ENCODE data around the gene NCKAP5. TPM values are rescaled to one million over a fixed set of nuclear protein-coding genes. Genes with fewer than 3 reads are reported as not detected.

Gene NCKAP5
- total and polyA plus RNA-seq, 2 of the 13 experiments (the other 11 are each of a cell fraction or from before 2014, with no cell fraction given): 0.01 TPM; not detected in 1

DNA sequence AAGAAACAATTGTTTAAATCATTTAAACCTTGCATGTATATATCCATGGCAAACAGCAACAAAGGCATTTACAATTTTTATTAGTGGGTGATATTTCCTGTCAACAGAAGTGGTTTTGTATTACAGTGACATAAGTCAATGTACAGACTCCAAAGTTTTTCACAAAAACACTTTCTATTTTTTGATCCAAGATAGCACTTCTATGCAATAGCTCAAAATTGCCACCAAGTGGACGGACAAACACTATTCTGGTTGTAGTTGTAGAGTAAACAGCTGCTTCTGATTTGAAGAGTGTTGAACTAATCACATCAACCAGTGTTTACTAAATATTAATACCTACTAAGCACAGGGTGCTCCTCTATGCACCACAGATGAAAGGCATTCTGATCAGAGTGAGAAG lies 421.4 kb downstream of the NCKAP5 start:
- intact Hi-C loops (cut with micrococcal nuclease; ENCODE audit: unreplicated experiment): no loop called here
- Histone ChIP-seq H3K27me3 (ENCODE audit: control insufficient read depth in 1 of 2, insufficient read depth in 2 of 2, low read length in 2 of 2) (no peaks in the 10 kb centered on the region), H3K9me3 (ENCODE audit: low read length) (peaks cover 9% of the 10 kb centered on the region; the same call in 1 of the 2 replicates), H3K4me1 (ENCODE audit: insufficient read depth, low read length) (no peaks in the 10 kb centered on the region), H3K27ac (ENCODE audit: extremely low read length, insufficient read depth, low read length) (no peak overlapping the region), H3K4me3 (replicated peaks in 1 of 3; ENCODE audit: insufficient read depth in 1 of 3, low read depth in 2 of 3, low read length in 3 of 3) (no peak overlapping the region), H3K79me2 (ENCODE audit: insufficient read depth, low read length) (no peaks in the 10 kb centered on the region), H2AFZ (ENCODE audit: low read length) (no peak overlapping the region), H3K4me2 (ENCODE audit: low read depth, low read length) (no peak overlapping the region), H3K36me3 (replicated peaks in 1 of 2; ENCODE audit: control insufficient read depth in 1 of 2, insufficient read depth in 2 of 2, low read length in 2 of 2) (no peaks in the 10 kb centered on the region), H4K20me1 (ENCODE audit: insufficient read depth, low read length) (no peaks in the 10 kb centered on the region), H3K9ac (ENCODE audit: insufficient read depth, low read depth, low read length) (no peak overlapping the region)
- TF ChIP-seq BRF2 (CRISPR knock-in tag; IDR thresholded peaks at IDR 0.05) (no peak), ATF4 (CRISPR knock-in tag; IDR thresholded peaks at IDR 0.05) (no peak), TSC22D2 (CRISPR knock-in tag; IDR thresholded peaks at IDR 0.05; ENCODE audit: borderline replicate concordance) (no peak)
- no TSS peak for BruUV-seq (replicated peaks)
- FAIRE-seq (no peak), DNase-seq (ENCODE audit: low spot score) (no peak), ATAC-seq (no peak)
- 19% methylated on average over 1 of the region's 1 CpG for WGBS (ENCODE audit: low lambda C conversion rate)
- POLR2A ChIA-PET: no interaction called here
- CTCF ChIA-PET (ENCODE audit: low intra/inter-chr PET ratio, low total read pairs): no interaction called here
- in situ Hi-C loops (cut with HindIII; ENCODE audit: extremely low pct_ligation_motif_present, low pct_unique_long_range_greater_than_20kb): no loop called here

DNA sequence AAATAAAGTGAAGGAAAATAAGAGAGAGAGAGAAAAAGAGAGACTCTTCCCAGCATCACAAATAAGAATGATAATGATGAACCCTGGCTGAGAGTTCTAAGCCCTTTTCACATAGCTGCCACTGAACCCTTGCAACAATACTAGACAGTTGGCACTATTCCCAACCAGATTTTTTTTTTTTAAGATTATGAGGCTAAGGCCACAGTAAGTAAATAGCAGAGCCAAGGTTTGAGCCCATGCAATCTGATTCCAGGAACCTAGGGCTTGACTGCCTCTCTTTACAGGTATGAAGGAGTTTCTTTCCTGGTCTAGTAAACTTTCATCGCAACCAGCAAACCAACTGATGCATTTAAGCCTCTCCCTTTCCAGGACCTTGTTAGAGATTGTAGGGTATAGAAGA lies 424.6 kb downstream of the NCKAP5 start:
- H3K9me3 ChIP-seq (ENCODE audit: low read length): peaks cover 7% of the 10 kb centered on the region; the same call in 1 of the 2 replicates
- WGBS (ENCODE audit: low lambda C conversion rate): 88% methylated on average over 1 of the region's 1 CpG
- in situ Hi-C loops (cut with HindIII; ENCODE audit: extremely low pct_ligation_motif_present, low pct_unique_long_range_greater_than_20kb): no loop called here
- TF ChIP-seq PAF1 (CRISPR knock-in tag; IDR thresholded peaks at IDR 0.05): no peak
- no peak for TF ChIP-seq ARNT2 (CRISPR knock-in tag; IDR thresholded peaks at IDR 0.05; ENCODE audit: low read depth)
- no peak for TF ChIP-seq ZC3H13 (CRISPR knock-in tag; IDR thresholded peaks at IDR 0.05)
- TF ChIP-seq SMC3 (IDR thresholded peaks at IDR 0.05; ENCODE audit: low read length): no peak
- no peak for TF ChIP-seq NFE2 (CRISPR knock-in tag; IDR thresholded peaks at IDR 0.05)
- no peak for TF ChIP-seq ZNF513 (CRISPR knock-in tag; conservative IDR thresholded peaks at IDR 0.05)
- no peak for TF ChIP-seq NR2F1 (CRISPR knock-in tag; IDR thresholded peaks at IDR 0.05)
- no peak for TF ChIP-seq ZBTB46 (CRISPR knock-in tag; IDR thresholded peaks at IDR 0.05; ENCODE audit: borderline replicate concordance)
- no peak for TF ChIP-seq ZNF530 (CRISPR knock-in tag; IDR thresholded peaks at IDR 0.05; ENCODE audit: low read depth)
- TF ChIP-seq, protein P1, sequence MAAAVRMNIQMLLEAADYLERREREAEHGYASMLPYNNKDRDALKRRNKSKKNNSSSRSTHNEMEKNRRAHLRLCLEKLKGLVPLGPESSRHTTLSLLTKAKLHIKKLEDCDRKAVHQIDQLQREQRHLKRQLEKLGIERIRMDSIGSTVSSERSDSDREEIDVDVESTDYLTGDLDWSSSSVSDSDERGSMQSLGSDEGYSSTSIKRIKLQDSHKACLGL (CRISPR knock-in tag; IDR thresholded peaks at IDR 0.05): no peak

More for the DNA sequence above, 424.6 kb downstream of the NCKAP5 start:
- Histone ChIP-seq H3K4me3 (replicated peaks in 1 of 3; ENCODE audit: insufficient read depth in 1 of 3, low read depth in 2 of 3, low read length in 3 of 3) (no peak overlapping the region), H3K79me2 (ENCODE audit: insufficient read depth, low read length) (no peaks in the 10 kb centered on the region), H3K4me2 (ENCODE audit: low read depth, low read length) (no peak overlapping the region), H3K36me3 (replicated peaks in 1 of 2; ENCODE audit: control insufficient read depth in 1 of 2, insufficient read depth in 2 of 2, low read length in 2 of 2) (no peaks in the 10 kb centered on the region), H3K27ac (ENCODE audit: extremely low read length, insufficient read depth, low read length) (no peak overlapping the region), H2AFZ (ENCODE audit: low read length) (no peak overlapping the region), H4K20me1 (ENCODE audit: insufficient read depth, low read length) (no peaks in the 10 kb centered on the region), H3K4me1 (ENCODE audit: insufficient read depth, low read length) (no peaks in the 10 kb centered on the region), H3K27me3 (ENCODE audit: control insufficient read depth in 1 of 2, insufficient read depth in 2 of 2, low read length in 2 of 2) (no peaks in the 10 kb centered on the region), H3K9ac (ENCODE audit: insufficient read depth, low read depth, low read length) (no peak overlapping the region)
- ATAC-seq (no peak), FAIRE-seq (no peak), DNase-seq (ENCODE audit: low spot score) (no peak)
- BruUV-seq (replicated peaks): no TSS peak
- ChIA-PET POLR2A (no interaction called here), CTCF (ENCODE audit: low intra/inter-chr PET ratio, low total read pairs) (no interaction called here)
- intact Hi-C loops (cut with micrococcal nuclease; ENCODE audit: unreplicated experiment): no loop called here

Measured in HepG2 (cell line).